ENCODE measurements around the gene SLC12A7. TPM values are rescaled to one million over a fixed set of nuclear protein-coding genes. Genes with fewer than 3 reads are reported as not detected.

SLC12A7 gene
- total and polyA plus RNA-seq, 2 of the 13 experiments (the other 11 are each of a cell fraction or from before 2014, with no cell fraction given): 14.0 to 18.5 TPM

- TF ChIP-seq ZNF709 (CRISPR knock-in tag; IDR thresholded peaks at IDR 0.05): peak; percentile 75
- TF ChIP-seq THAP8 (CRISPR knock-in tag; IDR thresholded peaks at IDR 0.05; ENCODE audit: borderline replicate concordance): no peak
- TF ChIP-seq TCF12 (IDR thresholded peaks at IDR 0.05): no peak
- peak; percentile 90; the same call in 1 of the 2 replicates for TF ChIP-seq TCF12 (CRISPR knock-in tag; IDR thresholded peaks at IDR 0.05)
- no peak for TF ChIP-seq TIGD3 (CRISPR knock-in tag; IDR thresholded peaks at IDR 0.05; ENCODE audit: borderline replicate concordance)
- 0 out of 2 replicates have a peak, but pooled peaks have one; percentile 25 for TF ChIP-seq ZKSCAN8 (CRISPR knock-in tag; IDR thresholded peaks at IDR 0.05; ENCODE audit: borderline replicate concordance)
- TF ChIP-seq NR3C1 (CRISPR knock-in tag; IDR thresholded peaks at IDR 0.05): no peak
- TF ChIP-seq ZNF274 (CRISPR knock-in tag; IDR thresholded peaks at IDR 0.05): peak; percentile 37; the same call in 1 of the 2 replicates
- peak; percentile 32 for TF ChIP-seq ELF3 (CRISPR knock-in tag; IDR thresholded peaks at IDR 0.05)
- TF ChIP-seq ZBTB25 (CRISPR knock-in tag; IDR thresholded peaks at IDR 0.05): peak; percentile 58; the same call in 1 of the 2 replicates
- no peak for TF ChIP-seq HNRNPK (IDR thresholded peaks at IDR 0.05; ENCODE audit: low read depth, low read length, poor library complexity, severe bottlenecking)
- TF ChIP-seq SRSF1 (optimal IDR thresholded peaks at IDR 0.05; ENCODE audit: low read depth, low read length): peak; percentile 38
- no peak; the same call in 1 of the 2 replicates for TF ChIP-seq ZNF691 (CRISPR knock-in tag; IDR thresholded peaks at IDR 0.05; ENCODE audit: borderline replicate concordance, low read depth)
- no peak for TF ChIP-seq U2AF2 (IDR thresholded peaks at IDR 0.05; ENCODE audit: low read depth, low read length)
- TF ChIP-seq RFX1 (IDR thresholded peaks at IDR 0.05): no peak
- no peak for TF ChIP-seq HOXD1 (CRISPR knock-in tag; IDR thresholded peaks at IDR 0.05)
- TF ChIP-seq XRCC5 (optimal IDR thresholded peaks at IDR 0.05; ENCODE audit: low read length): no peak
- TF ChIP-seq POLR2AphosphoS2 (IDR thresholded peaks at IDR 0.05; ENCODE audit: low read depth, low read length): 0 out of 2 replicates have a peak, but pooled peaks have one; percentile 40
- TF ChIP-seq AKNA (CRISPR knock-in tag; IDR thresholded peaks at IDR 0.05; ENCODE audit: borderline replicate concordance): no peak
- no peak for TF ChIP-seq SRF (IDR thresholded peaks at IDR 0.05; ENCODE audit: low read depth, low read length)
- TF ChIP-seq ZNF326 (CRISPR knock-in tag; IDR thresholded peaks at IDR 0.05; ENCODE audit: borderline replicate concordance): no peak
Measured at GRCh38 chr5:1107167-1108022, 4.5 kb downstream of the SLC12A7 start (continued).
